MCF 10A (cell line): Measurements from ENCODE around the gene RGS13. TPM values are rescaled to one million over a fixed set of nuclear protein-coding genes. Genes with fewer than 3 reads are reported as not detected.

Experiments
- BruUV-seq: library from RNA; stranded (reverse); fragments of 400-500 nt; replicated peaks from 2 replicates; lab custom pipeline; 2021; lab: Mats Ljungman, UMichigan
- CTCF ChIA-PET: fragments of 300-600 bp; sonication (Branson Sonifier 250); formaldehyde crosslinking; extraction: SDS; loops from one replicate; lab custom pipeline; 2021; ENCODE audit warnings: antibody characterized with exemption, inconsistent platforms; lab: Yijun Ruan, JAX
- POLR2A ChIA-PET: fragments of 300-600, 350-650 bp; sonication (Branson Sonifier 250); formaldehyde crosslinking; extraction: SDS; loops from one replicate; lab custom pipeline; 2020; ENCODE audit warnings: antibody characterized with exemption, inconsistent platforms; lab: Yijun Ruan, JAX
- DNase-seq: peaks from one replicate; pipeline ENCODE4 v3.0.0-alpha.2; 2018; ENCODE audit not compliant: unreplicated experiment
- H3K27ac Mint-ChIP-seq: one replicate; pipeline ENCODE4 v1.8.0; 2022; ENCODE audit warnings: mild to moderate bottlenecking, low read depth, mixed read lengths; ENCODE audit not compliant: unreplicated experiment
- H3K27me3 Mint-ChIP-seq: one replicate; pipeline ENCODE4 v1.8.0; 2022; ENCODE audit warnings: mixed read lengths; ENCODE audit not compliant: insufficient read depth, unreplicated experiment
- H3K36me3 Mint-ChIP-seq: one replicate; pipeline ENCODE4 v1.8.0; 2022; ENCODE audit warnings: mild to moderate bottlenecking, moderate library complexity, mixed read lengths; ENCODE audit not compliant: insufficient read depth, unreplicated experiment
- H3K4me1 Mint-ChIP-seq: one replicate; pipeline ENCODE4 v1.8.0; 2022; ENCODE audit warnings: mixed read lengths; ENCODE audit not compliant: insufficient read depth, unreplicated experiment
- H3K4me3 Mint-ChIP-seq: one replicate; pipeline ENCODE4 v1.8.0; 2022; ENCODE audit warnings: mild to moderate bottlenecking, moderate library complexity, mixed read lengths; ENCODE audit not compliant: unreplicated experiment
- H3K9me3 Mint-ChIP-seq: one replicate; pipeline ENCODE4 v1.8.0; 2022; ENCODE audit warnings: mixed read lengths; ENCODE audit not compliant: unreplicated experiment
- CTCF ChIP-seq: fragments of 200-600 bp; IDR thresholded peaks from one replicate; pipeline ENCODE4 v1.8.0; 2022; ENCODE audit warnings: antibody characterized with exemption, mild to moderate bottlenecking; ENCODE audit not compliant: unreplicated experiment
- intact Hi-C: fragments of 100-400 bp; cut with micrococcal nuclease; formaldehyde crosslinking; loops from 2 replicates; pipeline ENCODE4 v1.14.1; 2022
- total RNA-seq: library from RNA; stranded (reverse); gene quantifications from 2 replicates; pipeline ENCODE4 v1.2.3, GENCODE V29; 2022

The RGS13 gene
- total RNA-seq, 1 experiment from 2014 or later, result not detected

- POLR2A ChIA-PET, result interaction anchor here (0.7 kb wide), 1 partner anchor 607 kb away, joined by 4 read pairs; no protein-coding TSS in a partner anchor
- no peaks in the 10 kb centered on the region for H3K9me3 Mint-ChIP-seq
- intact Hi-C loops, result no loop called here
- no peak for TF ChIP-seq CTCF
- no peaks in the 10 kb centered on the region for H3K27me3 Mint-ChIP-seq
- no TSS peak for BruUV-seq
- no peak overlapping the region for H3K4me3 Mint-ChIP-seq
- no peak for DNase-seq
- H3K36me3 Mint-ChIP-seq, result no peaks in the 10 kb centered on the region
- no peak overlapping the region for H3K27ac Mint-ChIP-seq
- CTCF ChIA-PET, result interaction anchor here (0.5 to 0.8 kb wide), 4 partner anchors 9 to 270 kb away, joined by 3 to 4 read pairs (median 3); no protein-coding TSS in a partner anchor
- H3K4me1 Mint-ChIP-seq, result no peaks in the 10 kb centered on the region
Observed at GRCh38 chr1:192632641-192633532, 3.1 kb upstream of the RGS13 start.

- no peak for TF ChIP-seq CTCF
- intact Hi-C loops, result no loop called here
- Mint-ChIP-seq H3K4me3 (no peak overlapping the region), H3K27ac (no peak overlapping the region), H3K4me1 (no peaks in the 10 kb centered on the region), H3K36me3 (no peaks in the 10 kb centered on the region), H3K27me3 (no peaks in the 10 kb centered on the region), H3K9me3 (no peaks in the 10 kb centered on the region)
- CTCF ChIA-PET, result interaction anchor here (0.5 to 0.8 kb wide), 4 partner anchors 8 to 271 kb away, joined by 3 to 4 read pairs (median 3); no protein-coding TSS in a partner anchor
- no peak for DNase-seq
- BruUV-seq, result no TSS peak
- POLR2A ChIA-PET, result interaction anchor here (0.7 kb wide), 1 partner anchor 606 kb away, joined by 4 read pairs; no protein-coding TSS in a partner anchor
Observed at GRCh38 chr1:192633533-192634253, 2.3 kb upstream of the RGS13 start.

- Mint-ChIP-seq H3K27me3 (no peaks in the 10 kb centered on the region), H3K27ac (no peak overlapping the region), H3K4me3 (no peak overlapping the region), H3K36me3 (no peaks in the 10 kb centered on the region), H3K4me1 (peaks cover 5% of the 10 kb centered on the region), H3K9me3 (no peaks in the 10 kb centered on the region)
- POLR2A ChIA-PET, result interaction anchor here (0.7 kb wide), 1 partner anchor 364 kb away, joined by 3 read pairs; no protein-coding TSS in a partner anchor
- TF ChIP-seq CTCF, result no peak
- no peak for DNase-seq
- intact Hi-C loops, result no loop called here
- BruUV-seq, result no TSS peak
- CTCF ChIA-PET, result interaction anchor here (0.7 kb wide), 1 partner anchor 157 kb away, joined by 3 read pairs; no protein-coding TSS in a partner anchor
Observed at GRCh38 chr1:192635041-192635440, 906 bp upstream of the RGS13 start.
